ENCODE data around the gene GRAMD1B. TPM values are rescaled to one million over a fixed set of nuclear protein-coding genes. Genes with fewer than 3 reads are reported as not detected.

The GRAMD1B gene
- total RNA-seq, 1 experiment from 2014 or later = 12.7 TPM

DNA sequence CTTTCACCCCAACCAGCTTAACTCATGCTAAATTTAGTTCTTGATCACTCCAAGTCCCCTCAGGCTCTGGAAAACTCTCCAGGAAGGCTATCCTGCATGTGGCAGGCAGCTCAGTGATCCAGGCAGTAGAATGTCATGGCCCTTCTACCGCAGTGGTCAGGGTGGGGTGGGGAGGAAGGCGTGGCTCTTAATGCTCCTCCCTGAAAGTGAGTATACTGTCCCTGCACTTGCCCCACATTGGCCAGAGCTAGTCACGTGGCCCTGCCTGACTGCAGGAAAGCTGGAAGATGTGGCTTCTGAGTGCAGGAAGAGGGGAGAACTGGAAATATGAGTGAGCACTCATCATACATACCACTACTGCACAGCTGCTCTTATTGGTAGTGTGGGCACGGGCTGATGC lies 102.1 kb downstream of the GRAMD1B start (continued):
- TF ChIP-seq POLR2AphosphoS5 (IDR thresholded peaks at IDR 0.05; ENCODE audit: low read depth, low read length) (no peak), FOSL1 (IDR thresholded peaks at IDR 0.05; ENCODE audit: low read depth) (no peak)

GRCh38 chr11:123535401-123535800 lies 105.3 kb downstream of the GRAMD1B start:
- ATAC-seq (no peak), DNase-seq (ENCODE audit: low read depth, low spot score) (no peak)
- Histone ChIP-seq H3K27me3 (ENCODE audit: insufficient read depth, low read length) (no peaks in the 10 kb centered on the region), H3K4me3 (replicated peaks in 1 of 2; ENCODE audit: low read depth in 1 of 2, low read length in 2 of 2) (no peak overlapping the region), H3K9ac (ENCODE audit: low read length) (no peak overlapping the region), H3K4me1 (ENCODE audit: control insufficient read depth in 1 of 2, insufficient read depth in 2 of 2, low read length in 2 of 2) (peaks cover 10 to 13% of the 10 kb centered on the region in 2 experiments), H3K79me2 (ENCODE audit: insufficient read depth, low read length) (no peaks in the 10 kb centered on the region), H4K20me1 (ENCODE audit: insufficient read depth) (no peaks in the 10 kb centered on the region), H3K27ac (ENCODE audit: low read depth, low read length) (no peak overlapping the region), H3K9me3 (ENCODE audit: control insufficient read depth in 1 of 2, insufficient read depth in 1 of 2, low read depth in 1 of 2, low read length in 2 of 2) (no peaks in the 10 kb centered on the region), H3K4me2 (ENCODE audit: low read length) (no peak overlapping the region), H2AFZ (ENCODE audit: low read depth, low read length, poor library complexity, severe bottlenecking) (no peak overlapping the region), H3K36me3 (ENCODE audit: control insufficient read depth in 1 of 2, insufficient read depth in 2 of 2, low read length in 2 of 2) (no peaks in the 10 kb centered on the region), H3K9me2 (ENCODE audit: insufficient read depth) (no peaks in the 10 kb centered on the region)
- BruUV-seq (replicated peaks) = no TSS peak
- POLR2A ChIA-PET = no interaction called here
- RAD21 ChIA-PET (ENCODE audit: low non-redundant PET in 1 of 2, low total read pairs in 2 of 2, uncharacterized antibody in 2 of 2, unreplicated experiment in 2 of 2) = no interaction called here
- TF ChIP-seq TCF7L2 (IDR thresholded peaks at IDR 0.05; ENCODE audit: borderline replicate concordance, extremely low read depth, insufficient read depth, insufficient read length) (no peak), YY1 (IDR thresholded peaks at IDR 0.05; ENCODE audit: extremely low read depth, insufficient replicate concordance, low read depth, low read length) (no peak), EZH2 (IDR thresholded peaks at IDR 0.05) (no peak), RAD21 (IDR thresholded peaks at IDR 0.05; ENCODE audit: low read depth) (no peak), CBX3 (IDR thresholded peaks at IDR 0.05; ENCODE audit: low read depth) (no peak), CEBPB (IDR thresholded peaks at IDR 0.05; ENCODE audit: low read depth) (no peak), ELF1 (IDR thresholded peaks at IDR 0.05; ENCODE audit: borderline replicate concordance, low read depth) (no peak), JUND (IDR thresholded peaks at IDR 0.05) (no peak), SRF (IDR thresholded peaks at IDR 0.05; ENCODE audit: low read depth) (no peak), POLR2A (IDR thresholded peaks at IDR 0.05; ENCODE audit: borderline replicate concordance, extremely low read depth, insufficient read depth, insufficient read length) (no peak), REST (IDR thresholded peaks at IDR 0.05; ENCODE audit: low read depth) (no peak), POLR2AphosphoS5 (IDR thresholded peaks at IDR 0.05; ENCODE audit: low read depth, low read length) (no peak), MAX (IDR thresholded peaks at IDR 0.05) (no peak), EZH2phosphoT487 (IDR thresholded peaks at IDR 0.05; ENCODE audit: borderline replicate concordance) (no peak)
- TF ChIP-seq, protein P1, sequence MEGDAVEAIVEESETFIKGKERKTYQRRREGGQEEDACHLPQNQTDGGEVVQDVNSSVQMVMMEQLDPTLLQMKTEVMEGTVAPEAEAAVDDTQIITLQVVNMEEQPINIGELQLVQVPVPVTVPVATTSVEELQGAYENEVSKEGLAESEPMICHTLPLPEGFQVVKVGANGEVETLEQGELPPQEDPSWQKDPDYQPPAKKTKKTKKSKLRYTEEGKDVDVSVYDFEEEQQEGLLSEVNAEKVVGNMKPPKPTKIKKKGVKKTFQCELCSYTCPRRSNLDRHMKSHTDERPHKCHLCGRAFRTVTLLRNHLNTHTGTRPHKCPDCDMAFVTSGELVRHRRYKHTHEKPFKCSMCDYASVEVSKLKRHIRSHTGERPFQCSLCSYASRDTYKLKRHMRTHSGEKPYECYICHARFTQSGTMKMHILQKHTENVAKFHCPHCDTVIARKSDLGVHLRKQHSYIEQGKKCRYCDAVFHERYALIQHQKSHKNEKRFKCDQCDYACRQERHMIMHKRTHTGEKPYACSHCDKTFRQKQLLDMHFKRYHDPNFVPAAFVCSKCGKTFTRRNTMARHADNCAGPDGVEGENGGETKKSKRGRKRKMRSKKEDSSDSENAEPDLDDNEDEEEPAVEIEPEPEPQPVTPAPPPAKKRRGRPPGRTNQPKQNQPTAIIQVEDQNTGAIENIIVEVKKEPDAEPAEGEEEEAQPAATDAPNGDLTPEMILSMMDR (IDR thresholded peaks at IDR 0.05 in 2 of 3, conservative IDR thresholded peaks at IDR 0.05 in 1 of 3; ENCODE audit: borderline replicate concordance in 1 of 3, insufficient read depth in 1 of 3, low read depth in 2 of 3, low read length in 2 of 3) = no peak
- TF ChIP-seq, protein P2, sequence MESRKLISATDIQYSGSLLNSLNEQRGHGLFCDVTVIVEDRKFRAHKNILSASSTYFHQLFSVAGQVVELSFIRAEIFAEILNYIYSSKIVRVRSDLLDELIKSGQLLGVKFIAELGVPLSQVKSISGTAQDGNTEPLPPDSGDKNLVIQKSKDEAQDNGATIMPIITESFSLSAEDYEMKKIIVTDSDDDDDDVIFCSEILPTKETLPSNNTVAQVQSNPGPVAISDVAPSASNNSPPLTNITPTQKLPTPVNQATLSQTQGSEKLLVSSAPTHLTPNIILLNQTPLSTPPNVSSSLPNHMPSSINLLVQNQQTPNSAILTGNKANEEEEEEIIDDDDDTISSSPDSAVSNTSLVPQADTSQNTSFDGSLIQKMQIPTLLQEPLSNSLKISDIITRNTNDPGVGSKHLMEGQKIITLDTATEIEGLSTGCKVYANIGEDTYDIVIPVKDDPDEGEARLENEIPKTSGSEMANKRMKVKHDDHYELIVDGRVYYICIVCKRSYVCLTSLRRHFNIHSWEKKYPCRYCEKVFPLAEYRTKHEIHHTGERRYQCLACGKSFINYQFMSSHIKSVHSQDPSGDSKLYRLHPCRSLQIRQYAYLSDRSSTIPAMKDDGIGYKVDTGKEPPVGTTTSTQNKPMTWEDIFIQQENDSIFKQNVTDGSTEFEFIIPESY (IDR thresholded peaks at IDR 0.05; ENCODE audit: extremely low read depth, insufficient replicate concordance, low read length) = no peak
- intact Hi-C loops (cut with micrococcal nuclease) = no loop called here
- CTCF ChIA-PET = no interaction called here
